ENCODE measurements around the gene SLCO4A1.

The SLCO4A1 gene

DNA sequence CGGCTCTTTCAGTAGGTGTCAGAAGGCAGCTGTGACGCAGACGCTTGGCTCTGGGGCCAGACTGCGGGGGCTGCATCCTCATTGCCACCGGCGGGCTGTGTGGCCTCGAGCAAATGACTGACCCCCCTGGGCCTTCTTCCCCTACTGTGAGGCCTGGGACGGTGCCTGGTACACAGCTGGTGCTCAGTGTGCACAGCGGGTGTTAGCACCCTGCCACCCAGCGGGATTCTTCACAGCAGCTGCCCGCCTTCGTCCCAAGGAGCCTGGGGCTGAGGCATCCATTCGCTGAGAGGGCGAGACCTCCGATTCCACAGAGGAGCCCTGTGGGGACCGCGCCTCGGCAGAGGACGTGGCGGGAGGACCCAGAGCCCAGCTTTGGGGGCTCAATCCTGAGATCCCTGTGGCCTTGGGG, 10.6 kb downstream of the SLCO4A1 start:
- DNase-seq: no peak

DNA sequence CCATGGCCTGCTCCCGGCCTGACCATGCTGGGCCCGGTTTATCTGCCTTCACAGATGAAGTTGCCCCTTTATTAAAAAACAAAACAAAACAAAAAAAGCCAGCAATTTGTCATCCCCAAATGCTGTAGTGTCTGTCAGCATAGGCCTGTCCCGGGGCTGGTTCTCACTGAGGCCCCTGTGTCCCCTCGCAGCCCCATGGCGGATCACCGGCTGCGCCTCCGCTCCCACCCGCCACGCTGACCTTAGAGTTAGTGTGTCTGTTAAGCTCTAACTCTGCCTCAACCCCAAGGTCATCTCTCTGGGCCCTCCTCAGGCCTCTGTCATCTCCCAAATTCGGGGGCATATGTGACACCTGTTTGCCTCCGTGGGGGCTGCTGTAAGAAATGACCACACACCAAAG, 11.1 kb downstream of the SLCO4A1 start:
- no peak for DNase-seq

DNA sequence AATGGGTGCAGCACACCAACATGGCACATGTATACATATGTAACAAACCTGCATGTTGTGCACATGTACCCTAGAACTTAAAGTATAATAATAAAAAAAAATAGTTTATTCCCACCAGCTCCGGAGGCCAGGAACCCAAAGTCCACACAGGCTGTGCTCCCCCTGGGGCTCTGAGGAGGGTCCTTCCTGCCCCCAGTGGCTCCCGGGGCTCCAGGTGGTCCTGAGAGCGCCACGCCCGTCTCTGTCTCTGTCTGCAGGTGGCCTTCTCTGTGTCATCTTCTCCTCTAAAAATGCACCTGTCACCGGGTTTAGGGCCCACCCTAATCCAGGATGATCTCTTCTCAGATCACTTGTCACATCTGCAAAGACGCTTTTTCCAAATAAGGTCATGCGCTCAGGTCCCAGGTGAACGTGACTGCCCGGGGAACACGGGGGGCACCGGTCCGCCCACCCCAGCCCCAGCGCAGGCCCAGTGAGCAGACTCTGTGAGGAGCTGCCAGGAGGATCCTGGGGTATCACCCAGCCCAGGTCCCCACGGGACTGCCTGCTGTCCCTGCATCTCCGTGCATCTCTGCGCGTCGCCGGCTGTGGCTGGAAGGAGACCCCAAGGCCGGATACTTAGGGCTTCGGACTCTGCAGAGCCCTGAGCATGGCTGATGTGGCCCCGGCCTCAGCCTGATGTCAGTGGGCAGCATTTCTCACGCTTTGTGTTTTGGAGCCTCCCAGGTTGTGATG, 11.8 kb downstream of the SLCO4A1 start:
- DNase-seq: no peak

DNA sequence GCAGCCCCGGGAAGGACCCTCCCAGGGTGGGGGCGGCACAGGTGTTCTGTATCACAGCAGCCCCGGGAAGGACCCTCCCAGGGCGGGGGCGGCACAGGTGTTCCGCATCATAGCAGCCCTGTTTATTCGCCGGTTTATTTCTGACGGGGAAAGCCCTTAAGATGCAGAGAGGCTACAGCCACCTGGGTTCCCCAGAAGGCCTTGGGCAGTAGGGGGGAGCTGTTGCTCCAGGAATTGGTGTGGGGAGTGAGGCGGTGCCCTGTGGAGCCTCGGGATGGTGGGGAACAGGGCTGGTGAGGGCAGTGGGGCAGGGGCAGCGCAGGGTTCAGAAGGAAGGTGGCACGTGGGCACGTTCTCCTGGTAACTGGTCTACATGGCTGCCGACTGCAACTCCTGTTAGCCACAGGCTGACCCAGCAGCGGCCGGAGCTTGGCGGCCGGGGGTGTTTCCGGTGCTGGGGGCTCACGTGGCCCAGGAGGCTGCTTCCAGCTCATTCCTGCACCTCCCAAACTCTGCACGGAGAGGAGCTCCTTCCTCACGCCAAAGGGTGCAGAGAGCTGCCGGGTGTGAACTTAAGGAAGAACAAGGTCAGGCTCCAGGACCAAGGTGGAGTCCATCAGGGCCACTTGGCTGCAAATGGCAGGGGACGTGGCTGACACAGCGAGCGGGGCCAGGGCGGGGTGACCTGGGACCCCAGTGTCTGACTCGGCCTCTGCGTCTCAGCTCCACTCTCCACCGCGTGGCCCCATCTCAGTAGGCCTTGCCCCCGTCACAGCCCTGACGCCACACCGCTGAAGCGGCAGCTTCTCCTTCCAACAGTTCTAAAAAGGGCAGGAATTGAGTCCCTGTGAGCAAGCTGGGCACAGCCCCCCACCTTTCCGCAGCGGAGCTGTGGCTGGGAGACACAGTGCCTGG, 13.2 kb downstream of the SLCO4A1 start:
- DNase-seq: no peak

DNA sequence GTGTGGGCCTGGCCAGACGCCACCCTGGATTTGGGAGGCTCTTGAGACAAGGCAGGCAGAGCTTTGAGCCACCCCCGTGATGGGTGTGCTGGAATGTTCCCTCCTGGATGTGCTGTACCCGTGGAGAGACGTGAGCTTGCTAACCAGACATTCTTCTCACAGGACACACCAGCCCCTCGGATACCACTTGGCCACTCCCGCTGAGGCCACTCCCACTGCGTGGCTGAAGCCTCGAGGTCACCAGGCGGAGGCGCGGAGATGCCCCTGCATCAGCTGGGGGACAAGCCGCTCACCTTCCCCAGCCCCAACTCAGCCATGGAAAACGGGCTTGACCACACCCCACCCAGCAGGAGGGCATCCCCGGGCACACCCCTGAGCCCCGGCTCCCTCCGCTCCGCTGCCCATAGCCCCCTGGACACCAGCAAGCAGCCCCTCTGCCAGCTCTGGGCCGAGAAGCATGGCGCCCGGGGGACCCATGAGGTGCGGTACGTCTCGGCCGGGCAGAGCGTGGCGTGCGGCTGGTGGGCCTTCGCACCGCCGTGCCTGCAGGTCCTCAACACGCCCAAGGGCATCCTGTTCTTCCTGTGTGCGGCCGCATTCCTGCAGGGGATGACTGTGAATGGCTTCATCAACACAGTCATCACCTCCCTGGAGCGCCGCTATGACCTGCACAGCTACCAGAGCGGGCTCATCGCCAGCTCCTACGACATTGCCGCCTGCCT, 14.1 kb downstream of the SLCO4A1 start:
- DNase-seq: no peak

DNA sequence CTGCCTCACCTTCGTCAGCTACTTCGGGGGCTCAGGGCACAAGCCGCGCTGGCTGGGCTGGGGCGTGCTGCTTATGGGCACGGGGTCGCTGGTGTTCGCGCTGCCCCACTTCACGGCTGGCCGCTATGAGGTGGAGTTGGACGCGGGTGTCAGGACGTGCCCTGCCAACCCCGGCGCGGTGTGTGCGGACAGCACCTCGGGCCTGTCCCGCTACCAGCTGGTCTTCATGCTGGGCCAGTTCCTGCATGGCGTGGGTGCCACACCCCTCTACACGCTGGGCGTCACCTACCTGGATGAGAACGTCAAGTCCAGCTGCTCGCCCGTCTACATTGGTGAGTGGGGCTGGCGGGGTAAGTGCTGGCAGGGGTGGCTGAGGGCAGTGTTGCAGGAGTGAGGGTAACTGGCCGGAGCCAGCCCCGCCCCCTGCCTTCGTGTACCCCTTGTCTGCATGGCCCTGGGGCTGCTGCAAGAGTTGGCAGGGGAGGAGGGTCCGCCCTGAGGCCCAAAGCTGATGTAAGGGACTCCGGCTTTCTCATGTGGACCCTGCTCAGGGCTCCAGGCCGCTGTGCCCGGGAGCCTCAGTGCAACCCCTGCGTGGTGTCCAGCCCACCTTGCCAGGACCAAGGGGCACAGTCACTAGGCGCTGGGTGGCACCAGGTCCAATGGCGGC, 14.8 kb downstream of the SLCO4A1 start:
- DNase-seq: no peak

DNA sequence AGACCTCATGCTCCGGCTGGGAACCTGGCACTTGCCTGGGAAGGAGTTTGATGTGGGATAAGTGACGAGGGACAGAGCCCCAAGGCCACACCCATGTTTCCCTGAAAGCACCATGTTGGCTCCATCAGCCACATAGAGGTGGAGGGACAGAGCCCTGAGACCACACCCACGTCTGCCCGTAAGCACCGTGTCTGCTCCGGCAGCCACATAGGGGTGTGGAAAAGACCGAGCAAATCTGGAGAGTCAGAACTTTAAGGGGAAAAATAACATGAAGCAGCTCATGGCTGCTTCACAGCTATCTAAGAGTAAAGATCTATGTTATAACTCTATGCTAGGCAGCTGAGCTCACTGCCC, 15.3 kb downstream of the SLCO4A1 start:
- no peak for DNase-seq

DNA sequence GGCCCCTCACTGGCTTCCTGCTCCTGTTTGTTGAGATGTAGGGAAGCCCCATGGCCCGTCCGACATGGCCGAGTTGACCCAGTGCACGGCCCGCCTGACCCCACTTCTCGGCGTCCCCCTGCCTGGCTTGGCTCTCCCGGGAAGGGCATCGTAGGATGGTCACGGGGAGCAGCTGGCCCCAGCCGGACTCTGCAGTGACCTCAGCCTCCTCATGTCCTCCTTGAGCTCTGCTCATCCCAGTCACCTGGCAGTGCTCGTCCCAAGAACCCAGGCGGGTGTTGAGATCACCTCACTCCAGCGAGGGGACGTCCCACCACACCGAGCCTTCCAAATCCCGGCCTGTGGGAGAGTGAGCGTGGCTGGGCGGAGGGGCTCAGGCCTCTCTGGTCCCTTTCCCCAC, 15.7 kb downstream of the SLCO4A1 start:
- no peak for DNase-seq

DNA sequence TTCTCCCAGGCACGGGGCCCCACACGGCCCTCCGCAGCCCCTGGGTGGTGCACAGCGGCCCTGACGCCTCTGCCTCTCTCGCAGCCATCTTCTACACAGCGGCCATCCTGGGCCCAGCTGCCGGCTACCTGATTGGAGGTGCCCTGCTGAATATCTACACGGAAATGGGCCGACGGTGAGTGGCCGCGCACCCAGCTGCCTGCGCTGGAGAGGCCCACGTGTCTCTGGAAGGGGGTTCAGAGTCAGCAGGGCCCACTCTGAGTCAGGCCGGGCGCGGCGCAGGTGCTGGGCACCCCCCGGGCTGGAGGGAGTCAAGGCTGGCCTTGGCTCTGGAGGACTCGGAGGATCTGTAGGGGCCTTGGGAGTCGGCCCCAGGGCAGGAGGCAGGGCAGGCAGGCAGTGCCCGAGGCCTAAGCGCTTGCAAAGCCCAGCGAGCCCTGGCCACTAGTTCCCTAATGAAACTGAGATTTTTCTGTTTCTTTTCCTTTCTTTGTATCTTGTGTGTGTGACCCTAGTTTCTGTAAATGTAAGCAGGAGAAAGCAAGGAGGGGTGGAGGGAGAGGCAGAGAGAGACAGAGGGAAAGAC, 16.4 kb downstream of the SLCO4A1 start:
- DNase-seq: no peak

DNA sequence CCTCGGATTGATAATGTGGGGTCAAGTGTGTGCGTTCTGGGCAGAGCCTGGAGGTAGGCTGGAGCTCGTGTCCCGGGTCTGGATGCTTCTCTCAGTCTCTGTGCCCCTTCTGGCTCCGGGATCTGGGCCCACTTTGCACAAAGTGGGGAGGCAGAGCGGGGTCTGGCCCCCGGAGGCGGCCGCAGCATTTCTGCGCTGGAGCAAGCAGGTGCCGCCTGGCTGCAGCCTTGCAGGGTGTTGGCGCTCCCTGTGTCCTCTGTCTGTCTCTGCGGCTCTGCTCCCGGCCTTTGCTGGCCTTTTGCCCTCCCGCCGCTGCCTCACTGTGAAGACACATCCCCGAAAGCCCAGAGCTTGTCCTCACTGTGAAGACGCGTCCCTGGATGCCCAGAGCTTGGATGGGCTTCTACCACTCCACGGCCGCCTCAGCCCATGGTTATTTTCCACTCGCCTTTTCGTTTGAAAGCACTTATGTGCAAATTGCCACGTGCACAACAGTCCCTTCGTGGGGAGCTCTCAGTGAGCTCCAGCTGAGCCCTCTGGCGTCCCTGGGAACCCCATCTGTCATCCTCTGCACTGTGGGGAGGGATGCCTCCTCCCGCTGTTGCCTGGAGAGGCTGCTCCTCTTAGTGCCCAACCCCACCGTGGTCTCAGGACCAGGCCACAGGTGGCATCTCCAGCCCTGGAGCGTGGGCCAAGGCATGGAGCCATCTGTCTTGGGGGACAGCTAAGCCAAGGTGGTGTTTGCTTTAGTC, 17.4 kb downstream of the SLCO4A1 start:
- no peak for DNase-seq

DNA sequence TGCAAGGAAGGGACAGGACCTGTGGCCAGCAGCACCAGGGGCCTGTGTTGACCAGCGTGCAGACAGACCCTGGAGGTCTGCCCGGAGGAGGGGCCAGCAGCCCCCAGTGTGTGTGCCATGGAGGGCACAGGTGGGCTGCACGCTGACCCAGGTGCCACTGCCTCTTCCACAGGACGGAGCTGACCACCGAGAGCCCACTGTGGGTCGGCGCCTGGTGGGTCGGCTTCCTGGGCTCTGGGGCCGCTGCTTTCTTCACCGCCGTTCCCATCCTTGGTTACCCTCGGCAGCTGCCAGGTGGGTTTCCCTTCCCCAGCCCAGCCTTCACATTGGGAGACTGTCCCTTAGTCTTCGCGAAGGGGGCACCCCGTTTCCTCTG, 17.9 kb downstream of the SLCO4A1 start:
- DNase-seq: no peak

DNA sequence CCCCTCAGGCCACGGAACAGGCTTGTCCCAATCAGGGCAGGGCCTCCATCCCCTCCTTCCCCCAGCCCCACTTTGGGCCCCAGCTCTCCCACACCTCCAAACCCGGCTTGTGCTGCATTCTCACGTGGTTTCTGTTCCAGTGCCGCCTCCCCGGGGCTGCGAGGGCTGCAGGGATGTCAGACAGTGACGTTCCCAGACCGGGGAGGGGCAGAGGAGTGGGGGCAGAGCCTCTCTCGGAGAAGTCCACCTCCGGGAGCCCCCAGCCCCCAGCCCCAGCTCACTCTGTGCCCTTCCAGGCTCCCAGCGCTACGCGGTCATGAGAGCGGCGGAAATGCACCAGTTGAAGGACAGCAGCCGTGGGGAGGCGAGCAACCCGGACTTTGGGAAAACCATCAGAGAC, 18.5 kb downstream of the SLCO4A1 start:
- DNase-seq: no peak

DNA sequence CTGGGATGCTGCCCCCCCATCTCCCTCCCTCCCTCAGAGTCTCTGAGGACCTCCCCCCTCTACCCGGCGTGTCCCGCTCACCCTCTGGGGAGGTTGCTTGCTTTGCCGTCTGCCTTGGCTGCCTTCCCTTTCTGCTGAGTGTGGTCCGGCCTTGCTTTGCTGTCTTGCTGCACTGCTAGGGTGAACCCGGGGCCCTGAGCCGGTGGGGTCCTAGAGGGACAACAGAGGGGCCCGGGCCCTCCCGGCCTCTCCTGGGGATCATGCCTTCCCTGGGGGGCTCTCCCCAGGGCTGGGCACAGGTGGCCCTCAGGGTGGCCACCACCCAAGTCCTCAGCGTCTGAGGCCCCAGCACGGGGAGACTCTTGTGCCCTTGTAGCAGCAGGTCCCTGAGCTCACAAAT, 19.3 kb downstream of the SLCO4A1 start:
- no peak for DNase-seq

DNA sequence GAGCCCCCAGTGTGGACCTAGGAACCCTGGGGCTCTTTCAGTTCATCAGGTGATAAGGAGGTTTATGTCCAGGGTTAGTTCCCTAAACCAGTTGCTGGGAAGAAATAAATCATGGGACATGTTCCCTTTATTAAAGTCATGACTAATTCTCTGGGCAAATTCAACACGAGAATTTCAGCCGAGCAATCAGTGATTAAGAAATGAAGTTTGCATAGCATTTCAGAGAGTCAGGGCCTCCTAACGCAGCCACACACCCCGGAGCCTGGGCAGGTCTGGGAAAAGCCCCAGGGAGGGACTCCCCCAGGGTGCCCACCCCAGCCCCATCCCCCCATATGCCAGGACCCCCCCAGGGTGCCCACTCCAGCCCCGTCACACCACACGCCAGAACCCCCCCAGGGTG, 20.1 kb downstream of the SLCO4A1 start:
- DNase-seq: no peak

DNA sequence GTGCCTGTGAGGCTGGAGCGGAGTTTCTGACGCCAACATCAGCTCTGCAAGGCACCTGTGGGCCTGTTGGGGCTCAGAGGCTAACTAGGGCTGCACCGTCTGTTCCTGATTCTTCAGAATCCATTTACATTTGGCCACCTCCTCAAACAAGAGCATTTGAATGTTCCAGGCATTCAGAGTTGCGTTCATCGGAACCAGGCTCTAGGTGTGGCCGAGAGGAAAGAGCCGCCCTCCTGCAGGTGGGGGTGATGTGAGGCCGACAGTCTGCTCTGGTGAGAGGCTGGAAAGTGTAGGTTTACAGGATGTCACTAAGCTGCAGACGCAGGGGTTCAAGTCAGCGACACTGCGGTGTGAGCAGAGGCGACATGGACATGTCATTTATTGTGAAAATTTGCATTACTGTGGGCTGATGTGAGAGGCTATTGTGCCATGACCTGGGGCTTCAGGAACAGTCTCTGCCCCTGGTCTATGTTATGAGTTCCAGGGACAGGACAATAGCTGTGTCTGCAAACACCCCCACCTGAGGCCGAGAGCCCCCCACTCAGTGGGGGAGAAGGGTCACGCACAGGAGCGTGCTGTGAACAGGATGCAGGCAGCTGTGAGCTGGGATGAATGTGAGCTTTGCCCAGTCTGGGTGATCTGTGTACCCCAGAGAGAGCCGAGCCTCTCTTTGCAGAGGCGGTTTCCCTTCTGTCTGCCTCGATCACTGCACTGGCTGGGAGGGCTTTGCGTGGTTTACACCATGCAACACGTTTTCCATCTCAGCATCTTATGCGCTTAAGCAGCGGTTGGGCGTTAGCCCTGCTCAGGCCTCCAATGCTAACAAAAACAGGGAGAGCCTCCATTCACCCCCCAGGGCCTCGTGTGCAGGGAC, 21.1 kb downstream of the SLCO4A1 start:
- DNase-seq: no peak

DNA sequence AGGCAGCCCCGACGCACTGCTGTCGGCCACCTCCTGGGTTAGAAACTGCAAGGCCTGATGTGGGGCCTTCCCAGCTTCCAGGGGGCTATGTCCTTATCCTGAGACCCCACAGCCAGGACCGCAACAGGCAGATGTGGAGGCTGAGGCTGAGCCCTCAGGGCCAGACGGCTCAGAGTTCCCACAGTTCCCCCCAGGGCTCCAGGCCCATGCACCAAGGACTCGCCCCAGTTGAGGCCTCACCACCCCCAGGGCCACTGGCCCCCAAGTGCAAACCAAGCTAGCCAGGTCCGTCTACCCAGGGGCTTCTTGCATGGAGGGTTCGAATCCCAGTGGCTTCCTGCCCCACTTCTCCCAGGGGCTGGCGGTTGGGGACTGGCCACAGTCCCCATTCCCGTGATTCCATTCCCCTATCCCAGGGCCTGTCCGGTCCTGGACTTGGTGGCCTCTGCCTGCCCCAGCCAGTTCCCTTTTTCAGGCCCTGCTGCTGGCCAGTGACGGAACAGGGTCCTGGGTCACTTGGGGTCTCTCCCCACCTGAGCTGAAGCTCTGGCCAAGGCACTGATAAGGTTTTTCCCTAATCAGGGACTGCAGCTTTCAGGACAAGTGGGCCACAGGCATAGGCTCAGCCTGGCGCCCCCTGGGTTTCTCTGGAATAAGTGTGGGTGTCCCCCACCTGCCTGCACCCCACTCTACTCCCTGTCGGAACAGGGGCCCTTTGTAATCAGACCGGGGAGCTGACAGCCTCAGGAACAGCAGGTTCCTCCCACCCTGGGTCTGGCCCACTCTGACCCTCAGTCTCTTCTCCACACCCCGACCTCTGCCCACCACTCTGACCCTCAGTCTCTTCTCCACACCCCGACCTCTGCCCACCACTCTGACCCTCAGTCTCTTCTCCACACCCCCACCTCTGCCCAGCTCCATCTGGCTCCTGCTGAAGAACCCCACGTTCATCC, 22.0 kb downstream of the SLCO4A1 start:
- no peak for DNase-seq

DNA sequence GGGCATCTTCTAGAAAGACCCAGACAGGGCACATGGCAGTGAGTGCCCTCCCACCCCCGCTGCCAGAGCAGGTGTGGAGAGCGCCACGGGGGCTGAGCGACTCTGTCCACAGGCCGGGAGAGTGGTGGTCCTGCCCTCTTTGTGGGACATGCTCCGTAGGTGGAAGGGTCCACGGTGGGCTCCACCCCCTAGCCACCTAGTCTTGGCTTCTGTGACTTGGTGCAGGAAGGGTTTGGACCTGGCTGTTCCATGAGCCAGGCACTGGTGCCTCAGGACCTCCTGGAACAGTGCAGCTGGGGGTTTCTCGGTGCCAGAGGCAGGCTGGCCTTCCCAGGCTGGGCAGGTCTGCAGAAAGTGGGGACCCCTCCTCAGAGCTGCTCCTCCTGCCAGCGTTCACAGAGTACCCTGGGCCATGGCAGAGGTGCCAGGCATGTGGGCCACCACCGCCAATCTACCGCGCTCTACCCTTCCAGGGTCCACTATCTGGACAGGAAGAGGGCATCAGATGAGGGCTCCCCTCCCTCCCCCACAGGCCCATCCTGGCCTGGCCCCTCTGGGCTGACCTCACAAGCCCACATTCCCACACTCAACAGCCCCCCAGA, 23.0 kb downstream of the SLCO4A1 start:
- DNase-seq: no peak

DNA sequence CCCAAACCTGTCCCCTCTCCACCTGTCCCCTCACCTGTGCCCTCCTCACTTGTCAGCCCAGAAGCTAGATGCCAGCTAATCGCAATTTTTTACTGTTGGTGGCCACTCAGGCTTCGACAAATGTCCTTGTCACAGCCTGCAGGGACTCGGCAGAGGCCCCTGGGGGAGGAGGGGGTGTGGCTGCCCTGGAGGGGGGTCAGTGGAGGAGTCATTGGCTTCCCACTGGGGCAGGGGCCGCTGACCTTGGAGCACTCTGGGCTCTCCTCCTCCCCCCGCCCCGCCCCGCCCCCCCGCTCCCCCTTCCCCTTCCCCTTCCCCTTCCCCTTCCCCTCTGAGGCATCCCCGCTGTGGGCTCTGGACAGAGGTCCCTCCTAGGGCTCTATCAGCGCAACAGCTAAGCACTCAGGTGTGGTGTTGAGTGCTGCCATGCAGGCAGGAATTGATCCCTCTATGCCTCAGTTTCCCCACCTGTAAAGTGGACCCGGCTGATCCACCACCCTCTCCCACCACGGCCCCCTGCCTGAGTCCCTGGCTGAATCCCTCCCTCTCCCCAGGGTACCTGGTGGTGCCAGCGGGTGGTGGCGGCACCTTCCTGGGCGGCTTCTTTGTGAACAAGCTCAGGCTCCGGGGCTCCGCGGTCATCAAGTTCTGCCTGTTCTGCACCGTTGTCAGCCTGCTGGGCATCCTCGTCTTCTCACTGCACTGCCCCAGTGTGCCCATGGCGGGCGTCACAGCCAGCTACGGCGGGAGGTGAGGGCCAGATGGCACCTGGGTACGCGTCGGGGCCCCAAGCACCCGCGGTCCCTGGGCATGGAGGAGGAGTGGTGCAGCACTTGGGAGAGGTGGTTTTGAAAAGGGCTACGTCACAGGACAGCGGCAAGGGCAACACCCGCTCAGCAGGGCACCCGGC, 23.8 kb downstream of the SLCO4A1 start:
- DNase-seq: no peak

Measured in islet precursor cell (in vitro differentiated cells).